ENCODE data around the gene CYP4F12. TPM values are rescaled to one million over a fixed set of nuclear protein-coding genes. Genes with fewer than 3 reads are reported as not detected.

CYP4F12 gene
- total and polyA plus RNA-seq, 2 of the 4 experiments (the other 2 are of a cell fraction): not detected

GRCh38 chr19:15683411-15683810 is 10.5 kb downstream of the CYP4F12 start:
- no peaks in the 10 kb centered on the region for H3K27me3 ChIP-seq (ENCODE audit: control insufficient read depth, insufficient read depth, low read length)
- H2AFZ ChIP-seq (replicated peaks; ENCODE audit: low read length, poor library complexity): no peak overlapping the region
- H4K8ac ChIP-seq (ENCODE audit: low read depth in 2 of 2, low read length in 2 of 2): no peak overlapping the region
- no peak overlapping the region for H3K27ac ChIP-seq (ENCODE audit: insufficient read depth, low read length)
- no peaks in the 10 kb centered on the region for H3K36me3 ChIP-seq (ENCODE audit: control insufficient read depth, insufficient read depth, low read length)
- ChIA-PET POLR2A (ENCODE audit: unreplicated experiment) (no interaction called here), CTCF (no interaction called here)
- H2BK20ac ChIP-seq (ENCODE audit: low read depth, low read length): no peak overlapping the region
- no peak overlapping the region for H3K14ac ChIP-seq (replicated peaks; ENCODE audit: low read depth, low read length)
- in situ Hi-C loops (cut with MboI; ENCODE audit: low sequenced_read_pairs): no loop called here
- intact Hi-C loops (cut with micrococcal nuclease): no loop called here
- no peak overlapping the region for H3K56ac ChIP-seq (ENCODE audit: extremely low read depth, insufficient read depth, low read length)
- dilution Hi-C loops (cut with HindIII; ENCODE audit: low sequenced_read_pairs, unreplicated experiment): no loop called here
- H3K4ac ChIP-seq (ENCODE audit: low read depth, low read length): no peak overlapping the region
- no peak overlapping the region for H2AK9ac ChIP-seq (replicated peaks; ENCODE audit: low read depth, low read length, poor library complexity)
- H2BK120ac ChIP-seq (ENCODE audit: low read depth, low read length): no peak overlapping the region
- TF ChIP-seq RFX5 (IDR thresholded peaks at IDR 0.05; ENCODE audit: low read depth, low read length): no peak
- no peak for TF ChIP-seq BHLHE40 (IDR thresholded peaks at IDR 0.05; ENCODE audit: low read depth, low read length)
- TF ChIP-seq, protein P1, sequence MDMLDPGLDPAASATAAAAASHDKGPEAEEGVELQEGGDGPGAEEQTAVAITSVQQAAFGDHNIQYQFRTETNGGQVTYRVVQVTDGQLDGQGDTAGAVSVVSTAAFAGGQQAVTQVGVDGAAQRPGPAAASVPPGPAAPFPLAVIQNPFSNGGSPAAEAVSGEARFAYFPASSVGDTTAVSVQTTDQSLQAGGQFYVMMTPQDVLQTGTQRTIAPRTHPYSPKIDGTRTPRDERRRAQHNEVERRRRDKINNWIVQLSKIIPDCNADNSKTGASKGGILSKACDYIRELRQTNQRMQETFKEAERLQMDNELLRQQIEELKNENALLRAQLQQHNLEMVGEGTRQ (IDR thresholded peaks at IDR 0.05; ENCODE audit: low read depth, low read length): no peak
- TF ChIP-seq MAZ (IDR thresholded peaks at IDR 0.05; ENCODE audit: borderline replicate concordance, low read depth, low read length): no peak
- no peak for TF ChIP-seq NFE2L2 (IDR thresholded peaks at IDR 0.05; ENCODE audit: low read depth, low read length)
- no peak for TF ChIP-seq FOS (IDR thresholded peaks at IDR 0.05; ENCODE audit: low read depth, low read length)
- no peak for TF ChIP-seq SMC3 (IDR thresholded peaks at IDR 0.05; ENCODE audit: low read depth, low read length)
- no peak for TF ChIP-seq MXI1 (IDR thresholded peaks at IDR 0.05; ENCODE audit: borderline replicate concordance, low read depth, low read length)
- no peak for TF ChIP-seq ELK1 (IDR thresholded peaks at IDR 0.05; ENCODE audit: borderline replicate concordance, low read depth, low read length)
- no peak for TF ChIP-seq POLR2A (IDR thresholded peaks at IDR 0.05; ENCODE audit: low read depth, low read length)
- no peak for TF ChIP-seq CEBPB (IDR thresholded peaks at IDR 0.05; ENCODE audit: low read depth, low read length)
- TF ChIP-seq MAFK (IDR thresholded peaks at IDR 0.05; ENCODE audit: low read depth, low read length): no peak
- no peak for TF ChIP-seq CHD1 (IDR thresholded peaks at IDR 0.05; ENCODE audit: low read depth, low read length)
- TF ChIP-seq RCOR1 (IDR thresholded peaks at IDR 0.05; ENCODE audit: insufficient replicate concordance, low read length): no peak
- TF ChIP-seq, protein P2, sequence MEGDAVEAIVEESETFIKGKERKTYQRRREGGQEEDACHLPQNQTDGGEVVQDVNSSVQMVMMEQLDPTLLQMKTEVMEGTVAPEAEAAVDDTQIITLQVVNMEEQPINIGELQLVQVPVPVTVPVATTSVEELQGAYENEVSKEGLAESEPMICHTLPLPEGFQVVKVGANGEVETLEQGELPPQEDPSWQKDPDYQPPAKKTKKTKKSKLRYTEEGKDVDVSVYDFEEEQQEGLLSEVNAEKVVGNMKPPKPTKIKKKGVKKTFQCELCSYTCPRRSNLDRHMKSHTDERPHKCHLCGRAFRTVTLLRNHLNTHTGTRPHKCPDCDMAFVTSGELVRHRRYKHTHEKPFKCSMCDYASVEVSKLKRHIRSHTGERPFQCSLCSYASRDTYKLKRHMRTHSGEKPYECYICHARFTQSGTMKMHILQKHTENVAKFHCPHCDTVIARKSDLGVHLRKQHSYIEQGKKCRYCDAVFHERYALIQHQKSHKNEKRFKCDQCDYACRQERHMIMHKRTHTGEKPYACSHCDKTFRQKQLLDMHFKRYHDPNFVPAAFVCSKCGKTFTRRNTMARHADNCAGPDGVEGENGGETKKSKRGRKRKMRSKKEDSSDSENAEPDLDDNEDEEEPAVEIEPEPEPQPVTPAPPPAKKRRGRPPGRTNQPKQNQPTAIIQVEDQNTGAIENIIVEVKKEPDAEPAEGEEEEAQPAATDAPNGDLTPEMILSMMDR (conservative IDR thresholded peaks at IDR 0.05; ENCODE audit: low read depth, low read length): no peak
- TF ChIP-seq RAD21 (IDR thresholded peaks at IDR 0.05; ENCODE audit: low read length): no peak
- no peak for ATAC-seq (ENCODE audit: low read depth)
- no peak for DNase-seq
- no peak overlapping the region for H2BK15ac ChIP-seq (ENCODE audit: low read depth, low read length)
- H4K91ac ChIP-seq (ENCODE audit: insufficient read depth, low read depth, low read length): no peak overlapping the region
- H3K4me2 ChIP-seq (ENCODE audit: low read depth, low read length): no peak overlapping the region
- H3K4me1 ChIP-seq (ENCODE audit: control insufficient read depth, insufficient read depth, low read length): no peaks in the 10 kb centered on the region
- no peak overlapping the region for H3K9ac ChIP-seq (ENCODE audit: low read depth, low read length)
- H3K4me3 ChIP-seq (ENCODE audit: insufficient read depth, low read depth, low read length): no peak overlapping the region
- no peaks in the 10 kb centered on the region for H4K20me1 ChIP-seq (ENCODE audit: insufficient read depth, low read length)
- no peak overlapping the region for H3K23ac ChIP-seq (ENCODE audit: low read depth, low read length)
- no peak overlapping the region for H3K18ac ChIP-seq (ENCODE audit: low read depth, low read length)
- H3K79me1 ChIP-seq (ENCODE audit: low read depth in 1 of 2, low read length in 2 of 2): no peaks in the 10 kb centered on the region
- H2BK5ac ChIP-seq (ENCODE audit: low read depth, low read length, poor library complexity, severe bottlenecking): no peak overlapping the region
- H4K5ac ChIP-seq (ENCODE audit: low read depth, low read length): no peak overlapping the region
- no peaks in the 10 kb centered on the region for H3K9me1 ChIP-seq (ENCODE audit: insufficient read depth, low read length)
- WGBS, 2 experiments (ENCODE audit: extremely low coverage in 2 of 2, insufficient read length in 1 of 2): no CpG with 5 or more reads among the region's 10 CpGs
- no peak overlapping the region for H2AK5ac ChIP-seq (ENCODE audit: low read depth, low read length)
- peaks cover 33% of the 10 kb centered on the region for H3K9me3 ChIP-seq (ENCODE audit: control insufficient read depth, insufficient read depth, low read length)
- BruUV-seq (replicated peaks): no TSS peak

Data from IMR-90 (cell line).